ENCODE data around the gene FTO. TPM values are rescaled to one million over a fixed set of nuclear protein-coding genes. Genes with fewer than 3 reads are reported as not detected.

FTO gene
- total RNA-seq, 4 donors from 2014 or later = 21.3 to 50.5 (median 40.8) TPM

DNA sequence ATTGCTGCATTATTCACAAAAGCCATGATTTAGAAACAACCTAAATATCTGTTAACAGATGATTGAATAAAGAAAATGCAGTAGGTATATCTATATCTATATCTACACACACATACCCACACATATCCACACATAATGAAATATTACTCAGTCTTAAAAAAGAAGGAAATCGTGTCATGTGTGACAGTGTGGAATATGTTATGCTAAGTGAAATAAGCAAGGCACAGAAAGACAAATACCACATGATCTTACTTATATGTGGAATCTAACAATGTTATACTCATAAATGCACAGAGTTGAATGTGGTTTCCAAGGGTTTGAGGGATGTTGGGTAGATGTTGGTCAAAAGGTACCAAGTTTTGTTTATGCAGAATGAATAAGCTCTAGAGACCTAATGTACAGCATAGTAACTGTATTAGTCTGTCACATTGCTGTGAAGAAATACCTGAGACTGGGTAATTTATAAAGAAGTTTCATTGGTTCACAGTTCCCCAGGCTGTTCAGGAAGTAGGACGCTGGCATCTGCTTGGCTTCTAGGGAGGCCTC, 156.1 kb downstream of the FTO start:
- no peaks in the 10 kb centered on the region for H3K9me3 ChIP-seq
- intact Hi-C loops (cut with DNase I; ENCODE audit: low total_unique reads) (no loop called here), in situ Hi-C loops (cut with MboI; ENCODE audit: low pct_ligation_motif_present in 1 of 4, low pct_unique_long_range_greater_than_20kb in 1 of 4, low sequenced_read_pairs in 3 of 4) (no loop called here)
- H3K27me3 ChIP-seq = no peaks in the 10 kb centered on the region
- no peaks in the 10 kb centered on the region for H3K36me3 ChIP-seq
- H3K4me3 ChIP-seq = no peak overlapping the region
- no peak for DNase-seq
- WGBS, 2 donors (ENCODE audit: low coverage in 1 of 2) = 75 to 100% methylated on average over 2 of the region's 2 CpGs
- TF ChIP-seq POLR2AphosphoS5 (IDR thresholded peaks at IDR 0.05) = no peak
- TF ChIP-seq, protein P1, sequence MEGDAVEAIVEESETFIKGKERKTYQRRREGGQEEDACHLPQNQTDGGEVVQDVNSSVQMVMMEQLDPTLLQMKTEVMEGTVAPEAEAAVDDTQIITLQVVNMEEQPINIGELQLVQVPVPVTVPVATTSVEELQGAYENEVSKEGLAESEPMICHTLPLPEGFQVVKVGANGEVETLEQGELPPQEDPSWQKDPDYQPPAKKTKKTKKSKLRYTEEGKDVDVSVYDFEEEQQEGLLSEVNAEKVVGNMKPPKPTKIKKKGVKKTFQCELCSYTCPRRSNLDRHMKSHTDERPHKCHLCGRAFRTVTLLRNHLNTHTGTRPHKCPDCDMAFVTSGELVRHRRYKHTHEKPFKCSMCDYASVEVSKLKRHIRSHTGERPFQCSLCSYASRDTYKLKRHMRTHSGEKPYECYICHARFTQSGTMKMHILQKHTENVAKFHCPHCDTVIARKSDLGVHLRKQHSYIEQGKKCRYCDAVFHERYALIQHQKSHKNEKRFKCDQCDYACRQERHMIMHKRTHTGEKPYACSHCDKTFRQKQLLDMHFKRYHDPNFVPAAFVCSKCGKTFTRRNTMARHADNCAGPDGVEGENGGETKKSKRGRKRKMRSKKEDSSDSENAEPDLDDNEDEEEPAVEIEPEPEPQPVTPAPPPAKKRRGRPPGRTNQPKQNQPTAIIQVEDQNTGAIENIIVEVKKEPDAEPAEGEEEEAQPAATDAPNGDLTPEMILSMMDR (IDR thresholded peaks at IDR 0.05) = no peak
- TF ChIP-seq POLR2A (IDR thresholded peaks at IDR 0.05) = no peak
- peaks cover 0 to 4% (median 0%) of the 10 kb centered on the region in 4 donors for H3K4me1 ChIP-seq
- H3K27ac ChIP-seq = no peak overlapping the region

DNA sequence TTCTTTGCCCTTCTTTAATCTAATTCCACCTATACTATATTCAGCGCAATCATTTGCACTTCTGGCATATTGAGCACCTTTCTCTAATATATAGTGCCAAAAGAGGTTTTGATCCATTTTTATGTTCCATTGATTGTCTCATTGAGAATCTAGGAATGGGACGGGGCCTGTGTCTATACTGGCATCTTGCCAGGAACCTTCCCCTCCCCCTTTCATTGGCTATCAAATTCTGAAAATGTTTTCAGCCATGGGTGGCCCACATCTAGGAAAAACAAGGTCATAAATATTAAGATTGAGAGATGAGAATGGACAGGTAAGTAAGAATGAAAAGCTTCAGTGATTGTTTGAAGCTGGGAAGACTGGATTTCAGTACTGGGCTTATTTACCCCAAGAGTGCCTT, 159.9 kb downstream of the FTO start:
- intact Hi-C loops (cut with DNase I; ENCODE audit: low total_unique reads) = no loop called here
- H3K36me3 ChIP-seq = no peaks in the 10 kb centered on the region
- H3K9me3 ChIP-seq = no peaks in the 10 kb centered on the region
- no peak overlapping the region for H3K4me3 ChIP-seq
- 97 to 100% methylated on average over 1 to 2 of the region's 2 CpGs for WGBS, 2 donors (ENCODE audit: low coverage in 1 of 2)
- H3K27me3 ChIP-seq = no peaks in the 10 kb centered on the region
- in situ Hi-C loops (cut with MboI; ENCODE audit: low pct_ligation_motif_present in 1 of 4, low pct_unique_long_range_greater_than_20kb in 1 of 4, low sequenced_read_pairs in 3 of 4) = no loop called here
- DNase-seq = no peak
- H3K27ac ChIP-seq = no peak overlapping the region
- peaks cover 0 to 4% (median 0%) of the 10 kb centered on the region in 4 donors for H3K4me1 ChIP-seq
- TF ChIP-seq POLR2A (IDR thresholded peaks at IDR 0.05) = no peak
- TF ChIP-seq, protein P1 (IDR thresholded peaks at IDR 0.05) = no peak
- no peak for TF ChIP-seq EP300 (IDR thresholded peaks at IDR 0.05; ENCODE audit: low read depth)
- TF ChIP-seq POLR2AphosphoS5 (IDR thresholded peaks at IDR 0.05) = no peak

DNA sequence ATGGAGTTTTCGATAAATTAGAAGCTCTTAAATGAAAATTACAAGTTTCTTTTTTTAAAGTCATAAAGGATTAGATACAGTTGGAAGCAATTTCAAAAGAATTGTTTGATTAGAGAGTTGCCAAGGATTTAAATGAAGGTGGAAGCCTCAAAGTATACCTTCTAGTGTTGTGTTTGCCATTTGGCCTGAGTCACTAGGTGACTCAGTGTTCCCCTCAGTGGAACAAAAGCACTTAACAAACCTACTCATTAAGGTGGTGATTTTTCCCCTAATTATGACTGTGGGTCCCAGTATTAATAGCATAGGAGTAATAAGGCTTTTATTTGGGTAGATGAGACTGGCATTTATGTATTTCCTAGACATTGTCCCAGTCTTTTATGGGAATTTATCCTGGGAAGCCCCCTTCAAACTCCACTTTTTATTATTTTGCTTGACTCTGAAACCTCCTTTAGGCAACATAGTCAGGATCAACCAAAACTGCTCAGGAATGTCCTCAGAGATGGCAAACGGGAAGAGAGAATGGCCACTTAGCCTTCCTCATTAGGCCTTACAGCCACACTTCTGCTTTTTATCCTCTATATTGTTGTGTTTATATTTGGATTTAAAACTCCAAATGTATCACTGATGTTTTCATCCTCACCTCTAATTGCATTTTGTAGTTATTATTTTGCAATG, 161.0 kb downstream of the FTO start:
- H3K27ac ChIP-seq = no peak overlapping the region
- no peaks in the 10 kb centered on the region for H3K36me3 ChIP-seq
- peaks cover 0 to 4% (median 0%) of the 10 kb centered on the region in 4 donors for H3K4me1 ChIP-seq
- intact Hi-C loops (cut with DNase I; ENCODE audit: low total_unique reads) (no loop called here), in situ Hi-C loops (cut with MboI; ENCODE audit: low pct_ligation_motif_present in 1 of 4, low pct_unique_long_range_greater_than_20kb in 1 of 4, low sequenced_read_pairs in 3 of 4) (no loop called here)
- H3K9me3 ChIP-seq = no peaks in the 10 kb centered on the region
- no peak overlapping the region for H3K4me3 ChIP-seq
- no peaks in the 10 kb centered on the region for H3K27me3 ChIP-seq
- TF ChIP-seq EP300 (IDR thresholded peaks at IDR 0.05; ENCODE audit: low read depth) = no peak
- no peak for TF ChIP-seq POLR2A (IDR thresholded peaks at IDR 0.05)
- no peak for TF ChIP-seq POLR2AphosphoS5 (IDR thresholded peaks at IDR 0.05)
- TF ChIP-seq, protein P1 (IDR thresholded peaks at IDR 0.05) = no peak
- 89% methylated on average over 2 of the region's 2 CpGs for WGBS, 2 donors (ENCODE audit: low coverage in 1 of 2)
- no peak for DNase-seq

DNA sequence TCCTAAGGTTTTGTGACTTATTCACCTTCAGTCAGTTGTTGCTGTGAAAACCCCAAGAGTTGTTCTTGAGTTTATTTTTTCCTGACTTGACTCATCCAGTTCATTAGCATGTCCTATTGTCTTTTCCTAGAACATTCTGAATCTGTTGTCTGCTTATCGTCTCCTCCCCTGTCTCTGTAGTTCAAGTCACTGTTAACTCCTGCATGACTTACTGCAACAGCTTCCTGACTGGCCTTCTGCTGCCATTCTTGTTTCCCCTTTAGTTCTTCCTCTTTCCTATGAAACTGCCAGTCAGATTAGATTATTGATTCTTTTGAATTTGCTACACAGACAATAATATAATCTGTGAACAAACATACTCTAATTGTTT, 161.5 kb downstream of the FTO start:
- in situ Hi-C loops (cut with MboI; ENCODE audit: low pct_ligation_motif_present in 1 of 4, low pct_unique_long_range_greater_than_20kb in 1 of 4, low sequenced_read_pairs in 3 of 4) = no loop called here

More for the DNA sequence above, 161.5 kb downstream of the FTO start:
- H3K27ac ChIP-seq = no peak overlapping the region
- H3K4me1 ChIP-seq = peaks cover 0 to 4% (median 0%) of the 10 kb centered on the region in 4 donors
- H3K4me3 ChIP-seq = no peak overlapping the region
- peaks cover 0 to 4% of the 10 kb centered on the region in 2 donors for H3K9me3 ChIP-seq
- intact Hi-C loops (cut with DNase I; ENCODE audit: low total_unique reads) = no loop called here
- H3K36me3 ChIP-seq = no peaks in the 10 kb centered on the region
- no peak for DNase-seq
- 10 to 27% methylated on average over 1 of the region's 1 CpG for WGBS, 2 donors (ENCODE audit: low coverage in 1 of 2)
- TF ChIP-seq POLR2AphosphoS5 (IDR thresholded peaks at IDR 0.05) (no peak), EP300 (IDR thresholded peaks at IDR 0.05; ENCODE audit: low read depth) (no peak), POLR2A (IDR thresholded peaks at IDR 0.05) (no peak)
- TF ChIP-seq, protein P1 (IDR thresholded peaks at IDR 0.05) = no peak
- H3K27me3 ChIP-seq = no peaks in the 10 kb centered on the region
